H9 (cell line): ENCODE measurements around the gene C9. TPM values are rescaled to one million over a fixed set of nuclear protein-coding genes. Genes with fewer than 3 reads are reported as not detected.

Source experiments
- DNase-seq: peaks from one replicate; pipeline ENCODE4 v3.0.0-alpha.2; 2017
- H2AFZ ChIP-seq: one replicate; pipeline ENCODE4 v1.6.1; 2013; ENCODE audit warnings: mild to moderate bottlenecking, low read length, control low read depth, moderate library complexity
- H2AK5ac ChIP-seq: 2 replicates; pipeline ENCODE4 v1.6.1; 2013; ENCODE audit warnings: low read length, control low read depth, mixed read lengths; ENCODE audit not compliant: insufficient read length
- H2BK120ac ChIP-seq: one replicate; pipeline ENCODE4 v1.6.1; 2013; ENCODE audit warnings: low read depth, mild to moderate bottlenecking, low read length, control low read depth, inconsistent platforms; ENCODE audit not compliant: poor library complexity, severe bottlenecking
- H2BK12ac ChIP-seq: 2 replicates; pipeline ENCODE4 v1.6.1; 2013; ENCODE audit warnings: low read length, control low read depth, mixed read lengths, low read depth; ENCODE audit not compliant: insufficient read length
- H2BK15ac ChIP-seq: 2 replicates; pipeline ENCODE4 v1.6.1; 2013; ENCODE audit warnings: low read depth, low read length, control low read depth
- H2BK20ac ChIP-seq: one replicate; pipeline ENCODE4 v1.6.1; 2013; ENCODE audit warnings: low read depth, mild to moderate bottlenecking, low read length, control low read depth, inconsistent platforms; ENCODE audit not compliant: poor library complexity, severe bottlenecking
- H2BK5ac ChIP-seq: 2 replicates; pipeline ENCODE4 v1.6.1; 2013; ENCODE audit warnings: low read length, control low read depth, mixed read lengths; ENCODE audit not compliant: insufficient read length
- H3K14ac ChIP-seq: 2 replicates; pipeline ENCODE4 v1.6.1; 2013; ENCODE audit warnings: low read length, control low read depth; ENCODE audit not compliant: insufficient read depth
- H3K18ac ChIP-seq: 2 replicates; pipeline ENCODE4 v1.6.1; 2013; ENCODE audit warnings: low read depth, mild to moderate bottlenecking, mixed read lengths, low read length, control low read depth; ENCODE audit not compliant: insufficient read length
- H3K23ac ChIP-seq: 2 replicates; pipeline ENCODE4 v1.6.1; 2013; ENCODE audit warnings: low read length, control low read depth, mixed read lengths, low read depth; ENCODE audit not compliant: insufficient read length
- H3K23me2 ChIP-seq: 2 replicates; pipeline ENCODE4 v1.6.1; 2013; ENCODE audit warnings: low read depth, mild to moderate bottlenecking, mixed read lengths, low read length, control low read depth; ENCODE audit not compliant: insufficient read length, poor library complexity, severe bottlenecking
- H3K27ac ChIP-seq: 2 replicates; pipeline ENCODE4 v1.5.1; 2013; ENCODE audit warnings: low read length, control low read depth, mixed read lengths, low read depth; ENCODE audit not compliant: insufficient read length
- H3K27me3 ChIP-seq: 2 replicates; pipeline ENCODE4 v1.6.1; 2013; ENCODE audit warnings: low read length, control low read depth, inconsistent platforms; ENCODE audit not compliant: insufficient read depth
- H3K4ac ChIP-seq: 2 replicates; pipeline ENCODE4 v1.6.1; 2013; ENCODE audit warnings: low read depth, mild to moderate bottlenecking, control low read depth, inconsistent platforms, low read length, moderate library complexity
- H3K4me1 ChIP-seq: 2 replicates; pipeline ENCODE4 v1.6.1; 2013; ENCODE audit warnings: low read length, control low read depth, inconsistent platforms; ENCODE audit not compliant: insufficient read depth
- H3K4me2 ChIP-seq: 2 replicates; pipeline ENCODE4 v1.6.1; 2013; ENCODE audit warnings: low read length, control low read depth, mixed read lengths; ENCODE audit not compliant: insufficient read length, insufficient read depth
- H3K56ac ChIP-seq: 2 replicates; pipeline ENCODE4 v1.6.1; 2013; ENCODE audit warnings: low read depth, mild to moderate bottlenecking, mixed read lengths, low read length, control low read depth; ENCODE audit not compliant: insufficient read length
- H3K79me1 ChIP-seq: 2 replicates; pipeline ENCODE4 v1.6.1; 2013; ENCODE audit warnings: low read depth, mild to moderate bottlenecking, moderate library complexity, low read length, control low read depth, inconsistent platforms; ENCODE audit not compliant: insufficient read depth, poor library complexity, severe bottlenecking
- H3K79me2 ChIP-seq: 2 replicates; pipeline ENCODE4 v1.6.1; 2013; ENCODE audit warnings: low read length, control low read depth, inconsistent platforms; ENCODE audit not compliant: insufficient read depth
- H3K9ac ChIP-seq: 2 replicates; pipeline ENCODE4 v1.6.1; 2013; ENCODE audit warnings: low read length, control low read depth, mixed read lengths; ENCODE audit not compliant: insufficient read length; ENCODE audit errors: extremely low read depth
- H3K9me3 ChIP-seq: one replicate; pipeline ENCODE4 v1.6.1; 2013; ENCODE audit warnings: low read depth, low read length, inconsistent platforms; ENCODE audit not compliant: control insufficient read depth
- H3T11ph ChIP-seq: one replicate; pipeline ENCODE4 v1.6.1; 2013; ENCODE audit warnings: mild to moderate bottlenecking, low read length, control low read depth, inconsistent platforms
- H4K20me1 ChIP-seq: one replicate; pipeline ENCODE4 v1.6.1; 2013; ENCODE audit not compliant: control insufficient read depth, insufficient read length, insufficient read depth
- H4K5ac ChIP-seq: 2 replicates; pipeline ENCODE4 v1.6.1; 2013; ENCODE audit warnings: low read depth, mild to moderate bottlenecking, mixed read lengths, low read length, control low read depth; ENCODE audit not compliant: insufficient read length
- H4K8ac ChIP-seq: replicated peaks from 2 replicates; pipeline ENCODE4 v1.6.1; 2013; ENCODE audit warnings: low read length, control low read depth, mixed read lengths, low read depth; ENCODE audit not compliant: insufficient read length
- H4K91ac ChIP-seq: 2 replicates; pipeline ENCODE4 v1.6.1; 2013; ENCODE audit warnings: low read depth, mild to moderate bottlenecking, moderate library complexity, mixed read lengths, low read length, control low read depth; ENCODE audit not compliant: insufficient read length
- H3K27ac Mint-ChIP-seq, 3 experiments: 2 replicates in 2 of 3; 3 replicates in 1 of 3; pipeline ENCODE4 v1.8.0; 2020 to 2021; ENCODE audit warnings: mixed read lengths in 3 of 3, mild to moderate bottlenecking in 1 of 3, moderate library complexity in 1 of 3
- H3K27me3 Mint-ChIP-seq: 2 replicates; pipeline ENCODE4 v1.8.0; 2021; ENCODE audit warnings: low read depth, mild to moderate bottlenecking, moderate library complexity, mixed read lengths
- H3K36me3 Mint-ChIP-seq, 3 experiments: 2 replicates in 2 of 3; 3 replicates in 1 of 3; pipeline ENCODE4 v1.8.0; 2020 to 2021; ENCODE audit warnings: low read depth in 3 of 3, mixed read lengths in 3 of 3; ENCODE audit not compliant: insufficient read depth in 1 of 3
- H3K4me1 Mint-ChIP-seq, 2 experiments: 2 replicates each; pipeline ENCODE4 v1.8.0; 2020; ENCODE audit warnings: mixed read lengths in 2 of 2
- H3K4me3 Mint-ChIP-seq, 2 experiments: 2 replicates in 1 of 2; 3 replicates in 1 of 2; pipeline ENCODE4 v1.8.0; 2020 to 2021; ENCODE audit warnings: mild to moderate bottlenecking in 2 of 2, mixed read lengths in 2 of 2, moderate library complexity in 1 of 2
- H3K9me3 Mint-ChIP-seq, 2 experiments: 2 replicates in 1 of 2; 3 replicates in 1 of 2; pipeline ENCODE4 v1.8.0; 2020; ENCODE audit warnings: mild to moderate bottlenecking in 2 of 2, mixed read lengths in 2 of 2, moderate library complexity in 1 of 2
- CTCF ChIP-seq: fragments of 200-600 bp; sonication (generic); conservative IDR thresholded peaks from 3 replicates; pipeline ENCODE4 v1.8.0; 2021; ENCODE audit warnings: antibody characterized with exemption, mild to moderate bottlenecking
- total RNA-seq: library from RNA; stranded (reverse); gene quantifications from 2 replicates; pipeline ENCODE4 v1.2.1, GENCODE V29; 2021

The C9 gene
- total RNA-seq, 1 experiment from 2014 or later, result not detected

- Histone ChIP-seq H4K8ac (no peak overlapping the region), H3K27me3 (no peaks in the 10 kb centered on the region), H2BK20ac (no peak overlapping the region), H3K9ac (no peak overlapping the region), H3K27ac (no peak overlapping the region), H3K4me1 (no peaks in the 10 kb centered on the region), H3K23me2 (no peaks in the 10 kb centered on the region), H2AK5ac (no peak overlapping the region), H3K9me3 (no peaks in the 10 kb centered on the region), H4K20me1 (no peaks in the 10 kb centered on the region), H3K56ac (no peak overlapping the region), H3K14ac (no peak overlapping the region), H3K79me1 (no peaks in the 10 kb centered on the region), H3K4me2 (no peak overlapping the region), H2AFZ (no peak overlapping the region), H4K91ac (no peak overlapping the region), H2BK12ac (no peak overlapping the region), H3K18ac (no peak overlapping the region), H3K79me2 (no peaks in the 10 kb centered on the region), H2BK15ac (no peak overlapping the region), H2BK5ac (no peak overlapping the region), H2BK120ac (no peak overlapping the region), H4K5ac (no peak overlapping the region), H3T11ph (no peak overlapping the region), H3K4ac (no peak overlapping the region), H3K23ac (no peak overlapping the region)
- H3K27ac Mint-ChIP-seq, result no peak overlapping the region
- no peaks in the 10 kb centered on the region; the same call in 1 of the 2 replicates for H3K27me3 Mint-ChIP-seq
- H3K36me3 Mint-ChIP-seq, result no peaks in the 10 kb centered on the region
- no peak for DNase-seq
- no peak for TF ChIP-seq CTCF
- no peak overlapping the region for H3K4me3 Mint-ChIP-seq
- no peaks in the 10 kb centered on the region for H3K4me1 Mint-ChIP-seq
- H3K9me3 Mint-ChIP-seq, result no peaks in the 10 kb centered on the region; a peak in 1 of 5 replicates
Observed at GRCh38 chr5:39260095-39260494, 104.2 kb downstream of the C9 start.
